Panc1 (cell line): ENCODE results near the gene LONRF2.

Experiments
- POLR2AphosphoS5 ChIP-seq: IDR thresholded peaks from 2 replicates; pipeline ENCODE4 v1.6.1; 2012; ENCODE audit warnings: mild to moderate bottlenecking, low read depth, low read length, moderate library complexity
- TF ChIP-seq, protein P1 (sequence below): fragments of 450-650 bp; IDR thresholded peaks from 2 replicates; pipeline ENCODE4 v1.5.1; 2017; ENCODE audit warnings: mild to moderate bottlenecking

DNA sequence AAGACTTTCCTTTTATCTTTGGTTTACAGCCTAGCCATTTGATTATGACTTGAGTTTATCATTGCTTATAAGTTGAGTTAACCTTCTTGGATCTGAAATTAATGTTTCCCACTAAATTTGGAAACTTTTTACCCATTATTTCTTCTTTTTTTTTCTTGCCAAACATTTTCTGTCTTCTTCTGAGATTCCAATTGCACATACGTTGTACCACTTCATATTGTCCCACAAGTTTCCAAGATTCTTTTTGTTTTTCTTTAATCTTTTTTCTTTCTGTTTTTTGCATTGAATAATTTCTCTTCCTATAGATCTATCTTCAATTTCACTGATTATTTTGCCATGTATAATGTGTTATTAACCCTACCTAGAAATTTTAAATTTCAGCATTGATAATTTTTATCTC lies 18.6 kb downstream of the LONRF2 start:
- TF ChIP-seq, protein P1, sequence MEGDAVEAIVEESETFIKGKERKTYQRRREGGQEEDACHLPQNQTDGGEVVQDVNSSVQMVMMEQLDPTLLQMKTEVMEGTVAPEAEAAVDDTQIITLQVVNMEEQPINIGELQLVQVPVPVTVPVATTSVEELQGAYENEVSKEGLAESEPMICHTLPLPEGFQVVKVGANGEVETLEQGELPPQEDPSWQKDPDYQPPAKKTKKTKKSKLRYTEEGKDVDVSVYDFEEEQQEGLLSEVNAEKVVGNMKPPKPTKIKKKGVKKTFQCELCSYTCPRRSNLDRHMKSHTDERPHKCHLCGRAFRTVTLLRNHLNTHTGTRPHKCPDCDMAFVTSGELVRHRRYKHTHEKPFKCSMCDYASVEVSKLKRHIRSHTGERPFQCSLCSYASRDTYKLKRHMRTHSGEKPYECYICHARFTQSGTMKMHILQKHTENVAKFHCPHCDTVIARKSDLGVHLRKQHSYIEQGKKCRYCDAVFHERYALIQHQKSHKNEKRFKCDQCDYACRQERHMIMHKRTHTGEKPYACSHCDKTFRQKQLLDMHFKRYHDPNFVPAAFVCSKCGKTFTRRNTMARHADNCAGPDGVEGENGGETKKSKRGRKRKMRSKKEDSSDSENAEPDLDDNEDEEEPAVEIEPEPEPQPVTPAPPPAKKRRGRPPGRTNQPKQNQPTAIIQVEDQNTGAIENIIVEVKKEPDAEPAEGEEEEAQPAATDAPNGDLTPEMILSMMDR: no peak
- no peak for TF ChIP-seq POLR2AphosphoS5
